Adrenal gland (tissue), 12 donors: ENCODE results near the gene P3H2. TPM values are rescaled to one million over a fixed set of nuclear protein-coding genes. Genes with fewer than 3 reads are reported as not detected.

Source experiments
- DNase-seq, 7 donors: peaks; one replicate each; pipeline ENCODE4 v3.0.0-alpha.2; 2019 to 2020
- H3K27ac ChIP-seq, 5 donors: fragments of 200-600 bp; sonication (generic) in 4 of 5; 1 replicate in 3 of 5; 2 replicates in 2 of 5; pipeline versions ENCODE4 v1.5.1 to v1.8.0; 2016 to 2020; ENCODE audit warnings: mild to moderate bottlenecking in 1 of 5
- H3K27me3 ChIP-seq: fragments of 200-600 bp; 2 replicates; pipeline ENCODE4 v1.8.0; 2021
- H3K36me3 ChIP-seq, 2 donors: fragments of 200-600 bp; replicated peaks in 1 of 2; 1 replicate in 1 of 2; 2 replicates in 1 of 2; pipeline versions ENCODE4 v1.5.1 to v1.8.0; 2018 to 2022
- H3K4me1 ChIP-seq, 2 donors: fragments of 200-600 bp; replicated peaks in 1 of 2; 1 replicate in 1 of 2; 2 replicates in 1 of 2; pipeline versions ENCODE4 v1.5.1 to v1.8.0; 2018 to 2021
- H3K4me3 ChIP-seq, 4 donors: fragments of 200-600 bp; sonication (generic) in 3 of 4; one replicate each; pipeline ENCODE4 v1.5.1; 2016 to 2018
- H3K9me3 ChIP-seq, 3 donors: fragments of 200-600 bp; sonication (generic) in 1 of 3; replicated peaks in 1 of 3; 1 replicate in 2 of 3; 2 replicates in 1 of 3; pipeline versions ENCODE4 v1.5.1 to v1.8.0; 2016 to 2021
- POLR2A ChIP-seq, 2 donors: fragments of 450-650 bp; IDR thresholded peaks; one replicate each; pipeline ENCODE4 v1.6.1; 2017; ENCODE audit warnings: antibody characterized with exemption in 2 of 2, mild to moderate bottlenecking in 2 of 2, moderate library complexity in 1 of 2
- WGBS, 4 donors: extraction: QIAGEN DNeasy Blood & Tissue Kit in 2 of 4; methylation state at CpG; one replicate each; pipeline versions ENCODE4 v1.1.5 to v1.1.7; 2013 to 2017; 5-methylcytosine and 5-hydroxymethylcytosine counted together
- intact Hi-C, 2 donors: fragments of 100-400 bp; cut with DNase I; formaldehyde crosslinking; loops; one replicate each; pipeline versions ENCODE4 v1.14.1 to v1.15.0; 2022 to 2023
- polyA plus RNA-seq, 3 donors: library from polyadenylated mRNA; stranded (reverse); fragments of 200-250 nt in 2 of 3; fragments of 350-450 nt in 1 of 3; fragmentation: Illumina TruSeq in 1 of 3; extraction: RNeasy Lipid Tissue Mini Kit (QIAGEN cat#74804) in 1 of 3; gene quantifications; one replicate each; pipeline ENCODE4 v1.2.3, GENCODE V29; 2013 to 2014
- total RNA-seq, 9 donors: library from RNA; depleted of rRNA in 4 of 9; stranded (reverse); fragments of >200 nt in 4 of 9; fragments of 120-200 nt in 1 of 9; fragmentation: NEBNext Ultra II Directional in 1 of 9; extraction: Animal tissue kit (Norgen Biotek cat#: 25700) in 1 of 9; gene quantifications; one replicate each; pipeline versions ENCODE4 v1.1.0 to v1.2.4, GENCODE V29; 2013 to 2023
- TF ChIP-seq, protein P1 (sequence below), 6 experiments: fragments of 450-650 bp in 4 of 6; fragments of 200-600 bp in 2 of 6; sonication (generic) in 1 of 6; IDR thresholded peaks; 1 replicate in 5 of 6; 2 replicates in 1 of 6; pipeline versions ENCODE4 v1.5.1 to v1.8.0; 2016 to 2021; ENCODE audit warnings: antibody characterized with exemption in 6 of 6, mild to moderate bottlenecking in 2 of 6, moderate library complexity in 1 of 6
- donor health status: healthy with polysubstance abuse.
- donor health status: Bipolar disorder and iron deficiency.
- donor health status: DM: yes; HTN: yes; CAD: no.
- donor health status: DM: no; HTN: no; CAD: no.
- donor health status: DM: no; HTN: no; CAD: no.
- donor health status: DM: yes; HTN: yes; CAD: no.

Gene P3H2
- total and polyA plus RNA-seq, 12 donors, result 22.8 to 175 (median 88.1) TPM

GRCh38 chr3:190121061-190121377, 322 bp upstream of the P3H2 start:
- intact Hi-C loops, result loop anchor here (5.0 to 10.0 kb wide), 4 partner anchors 76 to 156 kb away; no protein-coding TSS in a partner anchor
- no peaks in the 10 kb centered on the region for H3K9me3 ChIP-seq
- H3K27me3 ChIP-seq, result no peaks in the 10 kb centered on the region
- H3K4me1 ChIP-seq, result peaks cover 23 to 39% of the 10 kb centered on the region in 2 donors
- WGBS, 4 donors, result 28 to 34% (median 30%) methylated on average over 13 of the region's 13 CpGs
- H3K27ac ChIP-seq, result peak overlapping the region; percentile 41 to 94 (median 88)
- peak overlapping the region in 3 of 4 donors; percentile 9 to 94 (median 69) for H3K4me3 ChIP-seq
- TF ChIP-seq POLR2A (IDR thresholded peaks at IDR 0.05), result no peak
- TF ChIP-seq, protein P1, sequence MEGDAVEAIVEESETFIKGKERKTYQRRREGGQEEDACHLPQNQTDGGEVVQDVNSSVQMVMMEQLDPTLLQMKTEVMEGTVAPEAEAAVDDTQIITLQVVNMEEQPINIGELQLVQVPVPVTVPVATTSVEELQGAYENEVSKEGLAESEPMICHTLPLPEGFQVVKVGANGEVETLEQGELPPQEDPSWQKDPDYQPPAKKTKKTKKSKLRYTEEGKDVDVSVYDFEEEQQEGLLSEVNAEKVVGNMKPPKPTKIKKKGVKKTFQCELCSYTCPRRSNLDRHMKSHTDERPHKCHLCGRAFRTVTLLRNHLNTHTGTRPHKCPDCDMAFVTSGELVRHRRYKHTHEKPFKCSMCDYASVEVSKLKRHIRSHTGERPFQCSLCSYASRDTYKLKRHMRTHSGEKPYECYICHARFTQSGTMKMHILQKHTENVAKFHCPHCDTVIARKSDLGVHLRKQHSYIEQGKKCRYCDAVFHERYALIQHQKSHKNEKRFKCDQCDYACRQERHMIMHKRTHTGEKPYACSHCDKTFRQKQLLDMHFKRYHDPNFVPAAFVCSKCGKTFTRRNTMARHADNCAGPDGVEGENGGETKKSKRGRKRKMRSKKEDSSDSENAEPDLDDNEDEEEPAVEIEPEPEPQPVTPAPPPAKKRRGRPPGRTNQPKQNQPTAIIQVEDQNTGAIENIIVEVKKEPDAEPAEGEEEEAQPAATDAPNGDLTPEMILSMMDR (IDR thresholded peaks at IDR 0.05), result no peak
- no peak for DNase-seq
- H3K36me3 ChIP-seq, result no peaks in the 10 kb centered on the region

GRCh38 chr3:190119461-190120268, 1.0 kb downstream of the P3H2 start:
- intact Hi-C loops, result loop anchor here (5.0 to 10.0 kb wide), 4 partner anchors 78 to 155 kb away; no protein-coding TSS in a partner anchor
- peak overlapping the region; percentile 9 to 94 (median 42) for H3K4me3 ChIP-seq
- H3K9me3 ChIP-seq, result no peaks in the 10 kb centered on the region
- H3K27ac ChIP-seq, result peak overlapping the region in 4 of 5 donors; percentile 14 to 94 (median 90)
- H3K36me3 ChIP-seq, result no peaks in the 10 kb centered on the region
- 18 to 19% (median 18%) methylated on average over 8 to 9 of the region's 9 CpGs for WGBS, 4 donors
- peaks cover 23 to 52% of the 10 kb centered on the region in 2 donors for H3K4me1 ChIP-seq
- no peaks in the 10 kb centered on the region for H3K27me3 ChIP-seq
- no peak for DNase-seq
- TF ChIP-seq POLR2A (IDR thresholded peaks at IDR 0.05), result no peak
- TF ChIP-seq, protein P1 (IDR thresholded peaks at IDR 0.05), result no peak

DNA sequence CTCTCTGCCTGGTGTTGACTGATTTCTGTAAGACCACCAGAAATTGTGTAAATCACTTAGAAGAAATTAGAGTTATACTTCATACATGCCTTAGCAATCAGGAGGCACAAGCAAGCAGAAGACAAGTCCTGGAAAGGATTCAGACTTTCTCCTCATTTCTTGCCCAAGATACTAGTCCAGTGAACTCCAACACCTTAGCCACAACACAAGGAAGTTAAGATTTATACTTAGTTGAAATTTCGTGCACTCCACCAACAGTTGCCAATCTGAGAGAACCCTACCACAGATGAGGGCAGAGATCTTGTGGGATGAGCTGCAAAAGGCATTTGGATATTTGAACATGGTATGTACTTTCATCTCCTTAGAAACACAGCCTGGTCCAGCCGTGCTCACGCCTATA, 2.3 kb downstream of the P3H2 start:
- DNase-seq, result no peak
- WGBS, 4 donors, result 46 to 66% (median 52%) methylated on average over 3 of the region's 3 CpGs
- H3K27me3 ChIP-seq, result no peaks in the 10 kb centered on the region
- no peaks in the 10 kb centered on the region for H3K36me3 ChIP-seq
- H3K27ac ChIP-seq, result peak overlapping the region in 3 of 5 donors; percentile 43 to 56 (median 47)
- intact Hi-C loops, result no loop called here
- H3K4me3 ChIP-seq, result peak overlapping the region in 1 of 4 donors; percentile 69
- no peak for TF ChIP-seq POLR2A (IDR thresholded peaks at IDR 0.05)
- TF ChIP-seq, protein P1 (IDR thresholded peaks at IDR 0.05), result no peak
- H3K4me1 ChIP-seq, result peaks cover 23 to 54% of the 10 kb centered on the region in 2 donors
- H3K9me3 ChIP-seq, result no peaks in the 10 kb centered on the region

DNA sequence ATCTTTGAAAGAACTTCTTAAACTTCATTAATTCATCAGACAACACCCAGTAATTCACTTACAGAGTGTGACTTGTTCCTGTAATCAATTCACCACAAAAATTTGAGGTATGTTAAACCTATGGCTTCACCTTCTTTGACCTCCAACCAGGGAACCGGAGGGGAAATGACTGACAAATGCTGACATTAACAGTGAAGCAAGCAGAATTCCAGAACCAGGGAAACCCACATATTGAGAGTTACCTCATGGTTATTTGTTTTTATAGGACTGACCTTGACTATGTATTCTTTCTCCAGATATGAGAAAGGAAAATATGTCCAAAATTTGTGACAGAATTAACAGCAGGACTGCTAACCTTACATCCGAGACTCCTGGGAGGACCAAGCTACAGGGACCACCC, 2.7 kb downstream of the P3H2 start:
- TF ChIP-seq, protein P1 (IDR thresholded peaks at IDR 0.05), result no peak
- no peak for TF ChIP-seq POLR2A (IDR thresholded peaks at IDR 0.05)
- 44 to 52% (median 49%) methylated on average over 2 of the region's 2 CpGs for WGBS, 4 donors
- DNase-seq, result no peak
- Histone ChIP-seq H3K27ac (peak overlapping the region in 3 of 5 donors; percentile 43 to 56 (median 47)), H3K4me3 (peak overlapping the region in 1 of 4 donors; percentile 69), H3K9me3 (no peaks in the 10 kb centered on the region), H3K36me3 (no peaks in the 10 kb centered on the region), H3K27me3 (no peaks in the 10 kb centered on the region), H3K4me1 (peaks cover 23 to 58% of the 10 kb centered on the region in 2 donors)
- intact Hi-C loops, result no loop called here
